Measurements from ENCODE around the gene SPRYD3.
A peak's percentile ranks its signal among the peaks of the same experiment; 100 is the strongest.

Gene SPRYD3

DNA sequence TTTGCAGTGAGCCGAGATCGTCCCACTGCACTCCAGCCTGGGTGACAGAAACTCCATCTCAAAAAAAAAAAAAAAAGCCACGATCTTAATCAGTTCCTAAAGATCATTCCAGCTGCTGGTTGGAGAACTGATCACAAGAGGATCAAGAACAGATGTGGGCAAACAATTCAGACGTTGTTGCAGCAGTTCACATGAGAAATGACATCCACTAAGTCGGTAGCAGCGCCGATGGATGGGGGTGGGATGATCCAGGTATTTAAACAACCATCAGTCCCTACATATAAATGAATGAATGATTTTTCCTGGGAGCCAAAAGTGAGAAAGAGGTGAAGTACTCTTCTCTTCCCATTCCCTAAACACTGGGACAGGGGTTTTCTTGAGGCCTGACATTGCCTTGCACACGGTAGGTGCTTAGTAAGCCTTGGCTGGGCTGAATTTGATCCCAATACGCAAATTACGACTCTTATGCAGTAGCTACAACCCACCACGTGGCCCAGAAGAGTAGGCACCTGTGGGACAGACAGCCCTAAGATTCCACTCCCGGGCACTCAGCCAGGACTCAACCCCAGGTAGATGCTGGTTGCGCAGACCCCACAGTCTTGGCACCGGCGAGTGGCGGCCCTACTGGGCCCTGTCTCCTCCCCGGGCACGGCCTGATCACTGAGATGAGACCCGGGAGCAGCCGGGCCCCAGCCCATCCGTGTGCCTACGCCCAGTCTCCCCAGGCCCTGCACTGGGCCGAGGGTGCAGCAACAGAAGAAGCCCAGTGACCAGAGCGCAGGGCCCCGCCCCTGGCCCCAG lies 565 bp downstream of the SPRYD3 start:
- no peak for DNase-seq (ENCODE audit: low spot score)

DNA sequence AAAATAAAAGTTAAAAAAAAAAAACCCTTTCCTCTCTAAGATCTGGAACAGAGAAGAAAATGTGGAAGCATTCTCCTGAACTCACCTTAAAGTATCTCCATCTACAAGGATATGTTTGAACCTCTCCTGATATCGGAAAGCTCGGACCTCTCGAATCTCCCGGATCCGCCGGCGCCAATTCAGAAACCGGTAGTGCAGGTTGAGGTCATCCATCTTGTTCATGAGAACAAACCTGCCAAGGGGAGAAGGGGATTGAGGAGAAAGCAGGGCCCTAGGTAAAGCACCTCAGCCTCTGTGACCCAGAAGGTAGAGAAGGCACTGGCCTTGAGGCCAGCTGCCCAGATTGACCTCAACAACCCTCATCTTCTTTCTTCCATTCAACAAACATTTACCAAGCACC lies 2.2 kb downstream of the SPRYD3 start:
- DNase-seq (ENCODE audit: low spot score) = no peak

DNA sequence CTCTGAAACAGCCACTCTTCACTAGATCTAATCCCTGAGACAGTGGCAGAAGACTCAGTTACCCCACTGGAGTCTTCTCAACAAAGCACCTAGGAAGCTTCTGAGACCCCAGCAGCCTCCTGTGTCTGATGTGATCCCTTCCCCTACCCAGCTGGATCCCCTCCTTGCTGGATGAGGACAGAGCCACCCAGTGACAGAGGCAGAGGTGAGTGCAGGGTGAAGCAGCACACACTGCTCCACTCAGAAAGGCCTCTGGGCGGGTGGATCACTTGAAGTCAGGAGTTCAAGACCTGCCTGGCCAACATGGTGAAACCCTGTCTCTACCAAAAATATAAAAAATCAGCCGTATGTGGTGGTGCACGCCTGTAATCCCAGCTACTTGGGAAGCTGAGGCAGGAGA lies 2.7 kb downstream of the SPRYD3 start:
- no peak for DNase-seq (ENCODE audit: low spot score)

DNA sequence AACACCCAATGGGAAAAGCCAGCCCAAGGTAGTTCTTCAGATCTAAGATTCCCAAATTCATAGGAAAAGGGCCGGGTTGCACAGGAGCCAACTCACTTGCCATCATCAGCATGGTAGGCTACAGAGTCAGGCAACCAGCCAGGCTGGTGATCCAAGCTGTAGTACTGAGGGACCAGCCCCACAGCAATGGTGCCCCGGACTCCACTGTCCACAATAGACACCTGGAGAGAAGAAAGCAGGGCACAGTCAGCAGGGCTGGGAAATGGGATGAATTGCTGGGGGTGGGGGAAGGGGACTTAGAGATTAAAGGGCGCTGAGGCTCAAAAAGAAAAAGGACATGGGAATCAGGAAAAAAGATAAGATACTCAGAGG lies 4.2 kb downstream of the SPRYD3 start:
- DNase-seq (ENCODE audit: low spot score) = no peak

DNA sequence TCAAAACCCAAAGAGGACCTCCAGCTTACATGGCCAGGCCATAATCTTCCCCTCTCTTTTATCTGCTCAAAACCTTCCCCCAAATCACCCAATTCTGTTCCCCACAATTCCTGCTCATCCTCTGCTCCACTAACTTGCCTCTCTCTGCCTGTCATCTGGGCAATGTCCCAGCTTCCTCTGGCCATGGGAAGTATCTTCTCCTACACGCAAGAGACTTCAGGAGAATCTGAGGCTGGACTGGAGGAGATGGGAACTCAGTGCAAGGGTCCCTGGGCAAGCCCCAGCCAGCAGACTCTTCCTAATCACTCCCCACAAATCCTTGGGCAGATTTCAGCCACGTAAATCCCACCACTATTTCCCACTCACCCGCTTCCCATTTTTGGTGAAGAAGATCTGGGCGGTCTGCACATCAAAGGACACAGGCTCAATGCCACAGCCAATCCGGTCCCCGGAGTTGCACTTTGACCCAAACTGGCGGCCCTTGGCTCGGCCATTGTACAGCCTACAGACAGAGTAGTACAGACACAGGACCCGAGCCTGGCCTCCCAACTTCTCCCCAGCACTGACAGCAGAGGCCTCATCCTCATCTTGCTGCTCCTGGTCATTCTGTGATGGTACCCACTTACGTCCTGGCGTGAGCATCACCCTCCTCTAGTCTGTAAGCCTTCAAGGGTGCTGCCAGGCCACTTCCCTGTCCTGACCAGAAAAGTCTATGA lies 4.7 kb downstream of the SPRYD3 start:
- no peak for DNase-seq (ENCODE audit: low spot score)

DNA sequence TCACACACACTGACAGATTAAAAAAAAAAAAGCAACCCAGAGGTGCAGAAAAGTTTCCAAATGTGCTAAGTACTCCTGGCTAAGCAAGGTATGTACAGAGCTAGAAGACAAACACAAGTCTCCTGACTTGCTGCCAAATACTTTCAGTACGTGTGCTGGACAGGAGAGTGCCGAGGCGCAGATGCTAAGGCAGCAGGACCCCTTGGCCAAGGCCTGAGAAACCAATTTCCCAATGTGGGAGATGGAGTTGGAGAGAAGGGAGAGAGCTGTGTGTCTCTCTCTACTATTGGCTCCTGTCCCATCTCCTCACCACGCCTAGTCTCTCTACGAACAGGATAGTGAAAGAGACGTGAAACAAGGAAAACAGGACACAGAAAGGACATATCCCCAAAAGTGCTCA lies 5.3 kb downstream of the SPRYD3 start:
- DNase-seq (ENCODE audit: low spot score) = no peak

DNA sequence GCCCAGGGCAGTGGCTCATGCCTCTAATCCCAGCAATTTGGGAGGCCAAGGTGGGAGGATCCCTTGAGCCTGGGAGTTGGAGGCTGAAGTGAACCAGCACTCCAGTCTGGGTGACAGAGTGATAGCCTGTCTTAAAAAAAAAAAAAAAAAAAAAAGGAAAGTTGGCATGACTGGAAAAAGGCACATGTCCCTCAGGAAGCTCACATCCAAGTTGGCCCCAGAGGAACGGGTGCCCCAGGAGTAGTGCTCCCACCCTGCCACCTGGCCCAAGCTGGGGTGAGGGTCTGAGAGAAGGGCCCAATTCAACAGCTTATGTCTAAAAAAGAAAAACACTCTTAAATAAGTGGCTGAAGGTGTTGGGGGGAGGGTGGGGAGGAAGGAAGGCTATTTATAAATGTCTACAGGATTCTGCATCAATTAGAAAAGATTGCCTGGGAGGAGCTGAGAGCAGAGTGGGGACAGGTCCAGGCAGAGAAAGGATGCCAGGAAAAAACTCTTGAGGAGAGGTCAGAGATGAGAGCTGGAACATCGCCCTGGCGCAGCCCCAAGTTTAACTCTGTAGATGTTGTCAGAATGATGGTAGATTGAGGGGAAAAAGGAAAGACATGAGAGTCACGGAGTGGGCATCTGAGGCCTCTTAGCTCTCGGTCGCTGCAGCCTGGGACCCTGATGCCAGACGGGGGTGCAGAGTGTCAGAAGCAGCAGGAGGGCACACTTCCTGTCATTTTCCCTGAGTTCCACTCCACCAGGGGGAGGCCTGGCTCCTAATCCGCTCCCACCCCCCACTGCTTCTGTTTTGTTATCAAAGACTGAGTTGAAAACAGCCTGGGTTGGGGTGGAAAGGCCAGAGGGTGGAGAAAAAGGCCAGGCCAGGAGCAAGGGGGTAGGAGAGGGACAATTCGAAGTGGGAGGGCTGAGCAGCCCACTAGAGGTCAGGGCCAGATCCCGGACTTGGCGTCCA lies 7.3 kb downstream of the SPRYD3 start:
- no peak for DNase-seq (ENCODE audit: low spot score)

DNA sequence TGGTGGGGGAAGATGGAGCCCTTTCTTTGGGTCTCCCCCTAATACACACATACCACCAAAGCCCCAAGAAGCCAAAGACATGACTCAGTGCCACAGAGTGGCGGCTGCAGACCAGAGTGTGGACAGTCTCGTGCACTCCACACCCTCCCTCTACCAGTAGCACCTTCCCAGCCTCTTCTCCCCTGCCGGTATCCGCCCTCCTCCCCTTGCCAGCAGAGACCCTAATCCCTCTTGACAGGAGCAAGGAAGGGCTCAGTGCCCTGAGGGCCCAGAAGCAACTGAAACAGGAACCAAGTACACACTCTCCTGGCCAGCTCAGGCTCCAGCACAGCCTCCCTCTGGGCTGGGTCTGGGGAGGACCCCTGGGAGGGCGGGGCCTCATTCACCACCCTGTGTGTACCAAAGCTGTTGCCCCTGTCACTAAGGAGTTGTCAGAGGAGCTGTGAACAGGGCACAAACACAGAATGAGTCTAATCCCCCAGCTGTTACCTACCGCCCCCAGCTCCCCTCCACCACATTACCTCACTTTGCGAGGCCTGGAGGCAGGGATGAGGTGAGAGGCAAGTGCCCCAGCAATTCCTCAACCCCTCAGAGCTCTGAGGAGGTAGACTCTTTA lies 8.2 kb downstream of the SPRYD3 start:
- no peak for DNase-seq (ENCODE audit: low spot score)

DNA sequence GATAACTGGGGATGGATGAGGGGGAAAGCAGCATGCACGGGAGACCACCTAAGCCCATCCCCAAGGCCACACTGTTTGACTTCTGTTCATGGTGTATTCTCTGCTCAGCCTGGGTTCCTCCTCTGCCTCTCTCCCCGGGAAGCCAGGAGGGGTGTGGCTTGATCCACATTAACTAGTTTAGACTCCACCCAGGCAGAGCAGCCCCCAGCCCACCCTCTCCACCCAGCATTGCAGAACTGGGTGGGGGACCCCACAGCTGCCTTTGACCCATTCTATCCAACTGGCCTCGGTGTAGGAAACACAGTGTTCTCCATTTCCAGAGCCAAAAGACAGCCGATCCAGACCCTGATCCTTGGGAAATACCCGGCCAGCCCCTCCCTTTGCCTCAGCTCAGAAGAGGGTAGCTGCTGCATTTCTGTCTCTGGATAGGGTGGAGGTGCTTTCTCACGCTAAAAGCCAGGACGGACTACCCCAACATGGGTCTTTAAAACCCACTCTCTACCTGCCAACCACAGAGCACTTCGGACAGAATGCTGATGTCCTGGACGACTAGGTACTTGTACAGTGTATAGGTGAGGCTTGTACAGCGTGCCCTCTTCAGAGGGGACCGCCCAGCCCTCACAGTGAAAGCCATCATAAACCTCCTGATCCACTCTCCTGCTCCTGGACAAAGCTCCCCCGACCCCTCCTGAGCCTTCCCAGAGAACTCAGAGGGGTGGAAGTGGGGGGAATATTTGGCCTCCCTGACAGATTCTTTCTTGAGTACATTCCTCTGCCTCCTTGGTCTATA lies 9.4 kb downstream of the SPRYD3 start:
- DNase-seq (ENCODE audit: low spot score) = no peak

DNA sequence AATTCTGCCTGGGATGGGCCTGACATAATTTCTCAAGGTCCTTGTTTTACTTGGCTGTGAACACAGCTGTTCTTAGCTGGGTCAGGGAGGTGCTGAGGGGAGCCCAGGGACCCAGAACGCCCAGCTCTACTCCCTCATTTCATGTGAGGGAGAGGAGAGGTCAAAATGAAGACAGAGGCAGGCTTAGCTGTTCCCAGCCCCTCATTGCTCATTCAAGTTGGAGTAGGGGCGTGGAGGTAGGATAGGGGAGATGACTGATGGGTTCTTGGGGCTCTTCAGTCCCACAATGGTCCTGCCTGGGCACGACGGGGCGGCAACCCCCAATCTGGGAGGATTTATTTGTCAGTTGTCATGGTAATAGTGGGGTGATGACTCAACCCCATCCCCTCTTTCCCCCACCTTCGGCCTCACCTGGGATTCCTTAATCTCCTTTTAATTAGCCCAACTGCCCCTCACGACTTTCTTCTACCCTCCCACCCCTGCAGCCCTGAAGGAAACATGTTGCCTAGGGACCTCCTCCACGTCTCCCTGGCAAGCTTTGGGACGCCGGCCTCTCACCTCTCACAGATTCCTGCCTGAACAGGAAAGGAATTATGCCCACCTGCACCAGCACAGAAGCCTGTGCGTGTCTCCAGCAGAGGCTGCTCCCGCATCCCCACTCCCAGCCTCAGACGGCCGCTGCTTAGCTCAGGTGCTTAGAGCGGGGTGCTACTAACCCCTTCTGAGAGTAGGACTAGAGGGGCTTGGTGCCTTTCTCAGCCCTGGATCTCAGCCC lies 10.2 kb downstream of the SPRYD3 start:
- no peak for DNase-seq (ENCODE audit: low spot score)

DNA sequence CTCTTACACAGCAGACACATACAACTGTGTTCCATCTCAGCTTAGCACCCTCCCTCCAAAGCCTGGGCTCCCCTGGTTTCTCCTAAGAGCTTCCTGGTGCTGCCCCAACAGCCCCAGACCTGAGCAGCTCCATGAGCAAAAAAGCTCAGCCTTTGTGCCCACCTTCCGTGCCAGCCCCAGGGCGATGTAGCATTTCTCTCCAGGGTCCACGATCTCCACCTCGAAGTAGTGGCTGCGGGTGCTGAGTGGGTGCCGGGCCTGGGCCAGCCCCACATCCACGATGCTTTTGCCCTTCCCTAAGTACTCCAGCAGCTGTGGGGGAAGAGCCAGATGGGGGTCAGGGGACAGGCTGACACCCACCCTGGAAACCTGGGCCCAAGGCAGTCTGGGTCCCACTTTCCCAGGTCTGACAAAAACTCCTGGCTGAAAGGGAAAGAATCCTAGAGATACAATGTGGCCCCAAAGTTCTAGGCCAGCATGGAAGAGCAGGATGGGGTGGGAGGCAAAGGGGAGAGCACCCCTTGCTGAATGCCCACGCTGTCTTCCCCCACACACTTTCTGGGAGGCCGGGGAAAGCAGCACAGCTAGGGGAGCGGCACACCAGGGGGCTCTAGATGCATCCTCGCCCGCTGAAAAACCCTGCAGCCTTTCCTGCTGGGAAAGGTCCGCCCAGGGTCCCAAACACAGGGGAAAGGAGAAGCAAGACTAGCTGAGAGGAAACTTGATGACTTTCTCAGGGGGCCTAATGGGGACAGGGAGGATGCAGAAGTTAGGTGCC lies 11.0 kb downstream of the SPRYD3 start:
- no peak for DNase-seq (ENCODE audit: low spot score)

DNA sequence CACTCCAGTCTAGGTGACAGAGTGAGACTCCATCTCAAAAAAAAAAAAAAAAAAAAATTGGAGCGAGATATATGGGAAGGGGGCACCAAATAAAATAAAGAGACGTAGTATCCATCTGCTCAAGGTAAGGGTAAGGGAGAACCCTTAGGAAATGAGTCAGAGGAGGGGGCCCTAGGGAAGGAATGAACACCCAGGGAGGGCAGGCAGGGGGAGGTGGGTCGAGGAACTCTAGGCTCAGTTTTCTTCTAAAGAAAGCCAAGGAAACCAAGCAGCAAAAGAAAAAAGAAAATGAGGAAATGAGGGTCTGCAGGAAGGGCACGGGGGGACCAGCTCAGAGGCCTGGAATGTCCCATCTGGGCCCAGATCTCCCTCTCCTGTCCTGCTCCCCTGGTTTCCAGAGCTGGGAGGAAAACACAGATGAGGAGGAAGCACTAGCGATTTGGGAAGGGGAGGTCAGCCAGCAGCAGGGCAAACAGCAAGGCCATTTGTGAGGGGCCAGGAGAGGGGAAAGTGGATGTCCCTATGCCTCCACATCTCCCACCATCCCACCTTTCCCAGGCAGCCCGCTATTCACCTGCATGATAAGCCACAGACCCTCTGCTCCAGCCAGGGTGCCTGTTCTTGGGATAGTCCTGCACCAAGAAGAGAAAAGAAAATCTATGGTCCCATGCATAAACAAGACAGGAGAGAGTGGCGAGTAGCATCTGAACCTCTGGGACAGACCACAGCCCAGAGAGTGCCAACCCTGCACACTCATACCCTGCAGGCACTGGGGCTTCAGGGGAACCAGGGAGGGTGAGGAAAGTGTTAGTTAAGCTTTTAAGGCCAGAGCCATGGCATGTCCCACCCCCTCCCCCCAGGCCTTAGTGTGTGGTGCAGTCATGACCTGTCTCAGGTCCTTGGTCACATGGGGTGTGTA lies 11.9 kb downstream of the SPRYD3 start:
- no peak for DNase-seq (ENCODE audit: low spot score)

DNA sequence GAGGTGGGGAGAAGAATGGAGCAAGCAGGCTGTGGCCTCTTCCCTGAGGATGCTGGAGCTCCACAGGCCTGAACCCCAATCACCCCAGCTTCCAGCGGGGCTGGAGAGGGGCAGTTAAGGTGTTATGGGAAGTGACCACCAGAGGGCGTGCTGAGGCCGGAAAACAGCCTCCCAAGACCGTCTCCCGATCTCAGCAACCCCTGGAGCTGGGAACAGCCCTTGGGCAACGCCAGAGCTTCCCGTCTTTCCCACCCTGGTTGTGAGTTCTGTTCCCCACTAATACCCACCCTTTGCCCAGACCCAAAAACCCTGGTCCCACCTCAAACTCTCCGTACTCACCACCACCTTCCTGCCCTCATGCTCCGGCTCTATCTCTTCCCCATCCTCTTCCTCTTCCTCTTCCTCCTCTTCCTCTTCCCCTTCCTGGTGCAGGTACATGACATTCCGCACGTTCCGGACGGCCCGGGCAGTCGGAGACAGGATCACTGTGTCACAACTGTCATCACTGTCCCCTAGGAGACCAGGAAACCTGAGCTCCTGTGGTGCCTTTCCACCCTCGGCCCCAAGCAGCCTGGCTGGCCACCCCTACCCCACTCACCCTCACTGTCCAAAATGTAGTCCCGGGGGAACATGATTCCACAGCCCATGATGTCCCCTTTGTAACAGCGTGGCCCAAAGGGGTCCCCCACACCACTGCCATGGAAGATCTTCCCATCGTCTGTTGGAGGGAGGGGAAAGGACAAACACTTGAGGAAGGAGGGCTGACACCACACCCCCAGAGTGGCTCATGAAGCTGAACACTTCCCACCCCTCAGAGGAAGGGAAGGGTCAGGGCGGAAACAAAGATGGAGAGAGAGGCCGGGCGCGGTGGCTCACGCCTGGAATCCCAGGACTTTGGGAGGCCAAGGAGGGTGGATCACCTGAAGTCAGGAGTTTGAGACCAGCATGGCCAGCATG lies 12.9 kb downstream of the SPRYD3 start:
- DNase-seq (ENCODE audit: low spot score) = peak; percentile 74

DNA sequence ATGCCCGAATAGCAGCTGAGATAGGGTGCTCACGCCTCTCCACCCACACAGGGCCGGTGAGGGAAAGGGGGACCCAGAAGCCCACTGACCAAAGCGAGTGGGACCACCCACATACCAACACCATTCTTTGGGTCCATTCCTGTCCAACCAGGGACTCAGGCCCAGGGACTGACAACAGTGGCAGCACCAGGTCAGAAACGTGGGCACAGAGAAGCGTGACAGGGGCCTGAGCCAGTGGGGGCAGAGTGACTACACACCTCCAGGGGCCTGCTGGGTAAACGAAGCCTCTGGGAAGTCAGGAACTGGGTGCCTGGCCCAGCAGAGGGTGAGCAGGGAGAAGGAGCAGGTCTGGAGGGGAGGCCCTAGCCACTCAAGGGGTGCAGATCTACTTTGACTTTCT lies 13.7 kb downstream of the SPRYD3 start:
- no peak for DNase-seq (ENCODE audit: low spot score)

DNA sequence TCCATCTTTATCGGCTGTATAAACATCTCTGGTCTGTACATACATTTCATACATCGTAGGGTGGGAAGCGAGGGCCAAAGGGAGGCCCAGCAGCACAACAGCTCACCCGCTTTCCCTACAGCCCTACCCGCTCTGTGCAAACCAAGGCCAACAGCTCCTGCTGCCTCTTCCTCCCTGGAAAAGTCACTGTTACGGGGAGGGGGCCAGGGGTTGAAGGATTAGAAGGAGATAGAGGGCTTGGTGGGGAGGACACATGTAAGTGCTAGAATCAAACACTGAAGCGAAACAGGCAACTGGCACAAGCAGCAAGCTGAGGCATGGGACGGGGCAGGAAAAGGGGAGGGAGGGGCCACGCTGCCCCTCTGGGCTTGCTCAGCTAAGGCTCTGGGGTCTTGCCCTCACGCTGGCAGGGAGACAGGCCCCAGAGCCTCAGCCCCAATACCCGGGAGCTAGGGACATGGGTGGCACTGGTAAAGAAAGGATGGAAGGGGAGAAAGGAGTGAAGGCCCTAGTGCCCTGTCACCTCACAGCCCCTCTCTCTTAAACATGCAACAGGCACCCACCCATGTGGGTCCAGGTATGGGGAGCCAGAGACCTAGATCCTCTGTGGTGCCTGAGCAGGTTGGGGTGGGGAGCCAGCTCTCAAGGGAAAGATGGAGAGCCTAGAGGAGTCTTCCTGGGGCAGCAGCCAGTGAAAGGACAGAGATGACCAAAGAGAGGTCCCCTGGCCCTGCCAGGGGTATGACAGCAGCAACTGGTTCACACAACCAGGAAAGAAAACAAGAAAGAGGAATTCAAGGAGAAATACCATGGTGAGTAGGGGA lies 14.4 kb downstream of the SPRYD3 start:
- DNase-seq (ENCODE audit: low spot score) = no peak

Measured in kidney tubule cell (primary cell).